ENCODE data around the gene GAN.
A peak's percentile ranks its signal among the peaks of the same experiment; 100 is the strongest.

DNA sequence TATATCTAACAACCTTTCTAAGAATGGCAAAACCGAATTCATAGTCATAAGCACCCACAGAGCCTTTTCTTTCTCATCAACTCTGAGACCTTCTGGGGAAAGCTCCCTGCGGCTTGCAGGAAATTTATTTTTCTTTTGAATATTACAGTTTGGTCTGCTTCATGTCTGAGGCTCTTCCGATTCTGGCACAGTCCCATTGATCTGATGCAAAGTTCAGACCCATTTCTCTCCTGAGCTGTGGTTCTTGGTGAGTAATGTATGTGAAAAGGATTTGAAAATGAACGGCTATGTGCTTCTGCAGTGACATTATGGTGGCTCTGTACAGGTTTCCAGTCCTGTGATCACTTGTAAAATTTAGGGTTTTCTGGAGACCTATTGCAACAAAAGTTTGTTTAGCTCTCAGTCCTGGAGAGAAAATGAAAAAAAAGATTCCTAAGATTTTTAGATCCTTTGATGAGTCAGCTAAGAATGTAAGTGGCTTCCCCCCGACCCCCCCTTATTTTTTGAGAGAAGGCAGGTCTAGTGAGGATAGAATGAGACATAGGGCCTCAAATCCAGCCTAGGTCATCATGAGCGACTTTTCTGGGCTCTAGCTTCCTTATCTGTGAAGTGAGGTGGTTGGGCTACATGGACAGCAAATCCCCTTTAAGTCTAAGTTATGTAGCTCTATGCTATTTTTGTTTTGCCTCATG is 4.6 kb downstream of the GAN start:
- peak in 1 of 2 donors; percentile 22 for TF ChIP-seq POLR2AphosphoS5 (IDR thresholded peaks at IDR 0.05)
- no peak for TF ChIP-seq POLR2A (IDR thresholded peaks at IDR 0.05; ENCODE audit: low read depth)
- no peak for TF ChIP-seq CTCF (IDR thresholded peaks at IDR 0.05)
- no peak for TF ChIP-seq EP300 (IDR thresholded peaks at IDR 0.05)

All from esophagus muscularis mucosa (tissue), 4 donors.